Neural crest cell (in vitro differentiated cells): ENCODE data around the gene FSTL1. TPM values are rescaled to one million over a fixed set of nuclear protein-coding genes. Genes with fewer than 3 reads are reported as not detected.

Source experiments
- DNase-seq: peaks from one replicate; pipeline ENCODE4 v3.0.0; 2021; ENCODE audit warnings: low read depth, mixed read lengths, low spot score
- H3K27ac Mint-ChIP-seq: one replicate; pipeline ENCODE4 v1.8.0; 2021; ENCODE audit warnings: mild to moderate bottlenecking, mixed read lengths; ENCODE audit not compliant: unreplicated experiment
- H3K27me3 Mint-ChIP-seq: 2 replicates; pipeline ENCODE4 v1.8.0; 2021; ENCODE audit warnings: low read depth, mild to moderate bottlenecking, mixed read lengths
- H3K36me3 Mint-ChIP-seq: 2 replicates; pipeline ENCODE4 v1.8.0; 2021; ENCODE audit warnings: low read depth, mild to moderate bottlenecking, mixed read lengths
- H3K4me1 Mint-ChIP-seq: 2 replicates; pipeline ENCODE4 v1.8.0; 2021; ENCODE audit warnings: mixed read lengths
- H3K4me3 Mint-ChIP-seq: one replicate; pipeline ENCODE4 v1.8.0; 2021; ENCODE audit warnings: mild to moderate bottlenecking, mixed read lengths
- H3K9me3 Mint-ChIP-seq: 2 replicates; pipeline ENCODE4 v1.8.0; 2021; ENCODE audit warnings: mixed read lengths
- CTCF ChIP-seq: fragments of 200-600 bp; sonication (generic); conservative IDR thresholded peaks from 2 replicates; pipeline ENCODE4 v1.5.0; 2021; ENCODE audit warnings: antibody characterized with exemption, mild to moderate bottlenecking
- total RNA-seq: library from RNA; stranded (reverse); gene quantifications from 2 replicates; pipeline ENCODE4 v1.2.1, GENCODE V29; 2021

Gene FSTL1
- total RNA-seq, 1 donor from 2014 or later, result 199 TPM

- Mint-ChIP-seq H3K4me3 (no peak overlapping the region), H3K27ac (no peak overlapping the region), H3K27me3 (no peaks in the 10 kb centered on the region), H3K36me3 (peaks cover 3% of the 10 kb centered on the region), H3K4me1 (peaks cover 28% of the 10 kb centered on the region), H3K9me3 (peaks cover 7% of the 10 kb centered on the region)
- DNase-seq, result no peak
- no peak for TF ChIP-seq CTCF
Measured at GRCh38 chr3:120495809-120496208, 45.0 kb upstream of the FSTL1 start.

GRCh38 chr3:120492103-120492502 is 41.3 kb upstream of the FSTL1 start:
- TF ChIP-seq CTCF, result no peak
- Mint-ChIP-seq H3K36me3 (peaks cover 3% of the 10 kb centered on the region), H3K4me3 (no peak overlapping the region), H3K9me3 (peaks cover 7% of the 10 kb centered on the region), H3K27ac (no peak overlapping the region), H3K4me1 (no peaks in the 10 kb centered on the region), H3K27me3 (peaks cover 2% of the 10 kb centered on the region)
- DNase-seq, result no peak

GRCh38 chr3:120489421-120489820 is 38.6 kb upstream of the FSTL1 start:
- DNase-seq, result no peak
- Mint-ChIP-seq H3K27me3 (peaks cover 2% of the 10 kb centered on the region), H3K4me3 (no peak overlapping the region), H3K36me3 (peaks cover 2% of the 10 kb centered on the region), H3K4me1 (no peaks in the 10 kb centered on the region), H3K27ac (no peak overlapping the region), H3K9me3 (peaks cover 7% of the 10 kb centered on the region)
- TF ChIP-seq CTCF, result no peak

GRCh38 chr3:120488296-120488695 is 37.5 kb upstream of the FSTL1 start:
- TF ChIP-seq CTCF, result no peak
- Mint-ChIP-seq H3K27me3 (peaks cover 2% of the 10 kb centered on the region), H3K4me3 (no peak overlapping the region), H3K36me3 (no peaks in the 10 kb centered on the region), H3K4me1 (no peaks in the 10 kb centered on the region), H3K27ac (no peak overlapping the region), H3K9me3 (peaks cover under 1% of the 10 kb centered on the region)
- DNase-seq, result no peak

- H3K27ac Mint-ChIP-seq, result no peak overlapping the region
Measured at GRCh38 chr3:120487191-120487650, 36.4 kb upstream of the FSTL1 start.

More at GRCh38 chr3:120487191-120487650, 36.4 kb upstream of the FSTL1 start:
- TF ChIP-seq CTCF, result no peak
- Mint-ChIP-seq H3K27me3 (peaks cover 2% of the 10 kb centered on the region), H3K4me1 (no peaks in the 10 kb centered on the region), H3K9me3 (no peaks in the 10 kb centered on the region), H3K4me3 (no peak overlapping the region), H3K36me3 (no peaks in the 10 kb centered on the region)
- no peak for DNase-seq
